Natural killer cell (primary cell): Measurements from ENCODE around the gene GRWD1. TPM values are rescaled to one million over a fixed set of nuclear protein-coding genes. Genes with fewer than 3 reads are reported as not detected.

Experiments
- ATAC-seq, 3 donors: fragments of 150-1000 bp in 2 of 3; fragments of 200-7000 bp in 1 of 3; cut with Tn5 transposase; 1 replicate in 1 of 3; 2 replicates in 2 of 3; pipeline ENCODE4 v1.10.0; 2021; ENCODE audit warnings: mild to moderate bottlenecking in 2 of 3, moderate library complexity in 2 of 3
- DNase-seq, 2 donors: peaks; one replicate each; pipeline versions ENCODE4 v3.0.0 to v3.0.0-alpha.2; 2013 to 2021; ENCODE audit warnings: mixed read lengths in 1 of 2
- H3K27ac ChIP-seq: one replicate; pipeline ENCODE4 v1.5.1; 2013; ENCODE audit warnings: mild to moderate bottlenecking, low read length
- H3K27me3 ChIP-seq: one replicate; pipeline ENCODE4 v1.6.1; 2013; ENCODE audit warnings: low read length; ENCODE audit not compliant: control insufficient read depth, insufficient read depth
- H3K36me3 ChIP-seq: one replicate; pipeline ENCODE4 v1.6.1; 2013; ENCODE audit warnings: low read length; ENCODE audit not compliant: control insufficient read depth, insufficient read depth
- H3K4me1 ChIP-seq: one replicate; pipeline ENCODE4 v1.6.1; 2013; ENCODE audit warnings: low read length; ENCODE audit not compliant: control insufficient read depth, insufficient read depth
- H3K4me3 ChIP-seq: one replicate; pipeline ENCODE4 v1.5.1; 2013; ENCODE audit warnings: low read length
- H3K9me3 ChIP-seq: one replicate; pipeline ENCODE4 v1.6.1; 2013; ENCODE audit warnings: low read length; ENCODE audit not compliant: control insufficient read depth, insufficient read depth
- H3K27ac Mint-ChIP-seq, 2 donors: one replicate each; pipeline ENCODE4 v1.8.0; 2022; ENCODE audit warnings: mild to moderate bottlenecking in 2 of 2, mixed read lengths in 2 of 2, moderate library complexity in 1 of 2
- H3K27me3 Mint-ChIP-seq, 2 donors: one replicate each; pipeline ENCODE4 v1.8.0; 2022; ENCODE audit warnings: low read depth in 2 of 2, mixed read lengths in 2 of 2
- H3K36me3 Mint-ChIP-seq: one replicate; pipeline ENCODE4 v1.8.0; 2022; ENCODE audit warnings: mixed read lengths
- H3K4me1 Mint-ChIP-seq, 2 donors: one replicate each; pipeline ENCODE4 v1.8.0; 2022; ENCODE audit warnings: mixed read lengths in 2 of 2
- H3K4me3 Mint-ChIP-seq: one replicate; pipeline ENCODE4 v1.8.0; 2022; ENCODE audit warnings: mild to moderate bottlenecking, moderate library complexity, mixed read lengths
- H3K9me3 Mint-ChIP-seq, 2 donors: one replicate each; pipeline ENCODE4 v1.8.0; 2022; ENCODE audit warnings: mixed read lengths in 2 of 2
- WGBS: methylation state at CpG from one replicate; pipeline ENCODE4 v1.1.7; 2013; ENCODE audit warnings: missing lambda C conversion rate; ENCODE audit not compliant: insufficient coverage; 5-methylcytosine and 5-hydroxymethylcytosine counted together
- intact Hi-C: fragments of 100-400 bp; cut with micrococcal nuclease; formaldehyde crosslinking; loops from one replicate; pipeline ENCODE4 v1.14.2; 2022
- total RNA-seq, 4 donors: library from RNA; stranded (reverse); fragments of 120-200 nt in 1 of 4; gene quantifications; one replicate each; pipeline versions ENCODE4 v1.2.3 to v1.2.4, GENCODE V29; 2013 to 2022
- TF ChIP-seq, protein P1 (sequence below): fragments of 200-600 bp; IDR thresholded peaks from one replicate; pipeline ENCODE4 v1.8.0; 2022; ENCODE audit warnings: antibody characterized with exemption

Gene GRWD1
- total RNA-seq, 3 donors from 2014 or later (not counting 1 experiment from before 2014, with no cell fraction given) = 14.2 to 29.0 (median 16.7) TPM

DNA sequence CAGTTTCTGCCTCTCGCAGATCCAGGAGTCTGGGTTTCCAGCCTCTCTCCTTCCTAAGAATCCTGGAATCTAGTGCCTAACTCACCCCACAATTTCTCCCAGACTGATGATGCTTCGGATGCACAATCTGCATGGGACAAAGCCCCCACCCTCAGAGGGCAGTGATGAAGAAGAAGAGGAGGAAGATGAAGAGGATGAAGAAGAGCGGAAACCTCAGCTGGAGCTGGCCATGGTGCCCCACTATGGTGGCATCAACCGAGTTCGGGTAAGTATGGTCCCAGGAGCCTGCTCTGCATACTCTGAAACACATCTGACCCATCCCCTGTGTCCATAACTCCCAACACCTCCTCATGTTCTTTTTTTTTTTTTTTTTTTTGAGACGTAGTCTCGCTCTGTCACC lies 796 bp downstream of the GRWD1 start:
- H3K27ac Mint-ChIP-seq = peak overlapping the region; percentile 95 to 96
- H3K36me3 ChIP-seq = peaks cover 33% of the 10 kb centered on the region
- peaks cover 5 to 17% of the 10 kb centered on the region in 2 donors for H3K27me3 Mint-ChIP-seq
- 87% methylated on average over 6 of the region's 7 CpGs for WGBS
- peak overlapping the region; percentile 95 for H3K27ac ChIP-seq
- peak overlapping the region; percentile 95 for H3K4me3 ChIP-seq
- H3K4me1 Mint-ChIP-seq = peaks cover 30 to 33% of the 10 kb centered on the region in 2 donors
- H3K9me3 Mint-ChIP-seq = no peaks in the 10 kb centered on the region
- TF ChIP-seq, protein P1, sequence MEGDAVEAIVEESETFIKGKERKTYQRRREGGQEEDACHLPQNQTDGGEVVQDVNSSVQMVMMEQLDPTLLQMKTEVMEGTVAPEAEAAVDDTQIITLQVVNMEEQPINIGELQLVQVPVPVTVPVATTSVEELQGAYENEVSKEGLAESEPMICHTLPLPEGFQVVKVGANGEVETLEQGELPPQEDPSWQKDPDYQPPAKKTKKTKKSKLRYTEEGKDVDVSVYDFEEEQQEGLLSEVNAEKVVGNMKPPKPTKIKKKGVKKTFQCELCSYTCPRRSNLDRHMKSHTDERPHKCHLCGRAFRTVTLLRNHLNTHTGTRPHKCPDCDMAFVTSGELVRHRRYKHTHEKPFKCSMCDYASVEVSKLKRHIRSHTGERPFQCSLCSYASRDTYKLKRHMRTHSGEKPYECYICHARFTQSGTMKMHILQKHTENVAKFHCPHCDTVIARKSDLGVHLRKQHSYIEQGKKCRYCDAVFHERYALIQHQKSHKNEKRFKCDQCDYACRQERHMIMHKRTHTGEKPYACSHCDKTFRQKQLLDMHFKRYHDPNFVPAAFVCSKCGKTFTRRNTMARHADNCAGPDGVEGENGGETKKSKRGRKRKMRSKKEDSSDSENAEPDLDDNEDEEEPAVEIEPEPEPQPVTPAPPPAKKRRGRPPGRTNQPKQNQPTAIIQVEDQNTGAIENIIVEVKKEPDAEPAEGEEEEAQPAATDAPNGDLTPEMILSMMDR = no peak
- no peak for ATAC-seq
- intact Hi-C loops = no loop called here
- no peaks in the 10 kb centered on the region for H3K9me3 ChIP-seq
- H3K27me3 ChIP-seq = peaks cover 17% of the 10 kb centered on the region
- no peak for DNase-seq
- H3K4me3 Mint-ChIP-seq = peak overlapping the region; percentile 93
- peaks cover 28% of the 10 kb centered on the region for H3K4me1 ChIP-seq
- H3K36me3 Mint-ChIP-seq = no peaks in the 10 kb centered on the region

DNA sequence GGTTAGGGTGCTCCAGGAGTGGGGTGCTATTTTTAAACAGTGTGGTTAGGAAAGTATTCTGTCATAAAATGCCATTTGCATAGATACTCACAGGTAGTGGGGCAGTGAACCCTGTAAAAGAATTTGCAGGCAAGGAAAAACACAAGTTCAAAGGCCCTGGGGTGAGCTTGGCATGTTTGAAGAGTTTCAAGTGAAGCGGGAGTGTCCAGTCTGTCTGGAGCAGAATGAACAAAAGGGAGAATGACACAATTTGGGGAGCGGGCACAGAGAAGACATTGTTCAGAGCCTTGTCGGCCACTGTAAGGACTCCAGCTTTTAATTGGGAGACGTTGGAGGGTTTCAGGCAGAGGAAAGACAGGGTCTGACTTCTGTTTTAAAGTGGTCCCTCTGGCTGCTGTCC lies 2.8 kb downstream of the GRWD1 start:
- Mint-ChIP-seq H3K27me3 (peaks cover 0 to 9% of the 10 kb centered on the region in 2 donors), H3K4me1 (peaks cover 30 to 33% of the 10 kb centered on the region in 2 donors), H3K36me3 (no peaks in the 10 kb centered on the region), H3K27ac (no peak overlapping the region), H3K4me3 (no peak overlapping the region), H3K9me3 (no peaks in the 10 kb centered on the region)
- Histone ChIP-seq H3K36me3 (peaks cover 44% of the 10 kb centered on the region), H3K9me3 (no peaks in the 10 kb centered on the region), H3K4me1 (peaks cover 28% of the 10 kb centered on the region), H3K27ac (no peak overlapping the region), H3K4me3 (no peak overlapping the region), H3K27me3 (peaks cover 11% of the 10 kb centered on the region)
- WGBS = 97% methylated on average over 4 of the region's 4 CpGs
- intact Hi-C loops = no loop called here
- DNase-seq (no peak), ATAC-seq (no peak)
- TF ChIP-seq, protein P1 = no peak

DNA sequence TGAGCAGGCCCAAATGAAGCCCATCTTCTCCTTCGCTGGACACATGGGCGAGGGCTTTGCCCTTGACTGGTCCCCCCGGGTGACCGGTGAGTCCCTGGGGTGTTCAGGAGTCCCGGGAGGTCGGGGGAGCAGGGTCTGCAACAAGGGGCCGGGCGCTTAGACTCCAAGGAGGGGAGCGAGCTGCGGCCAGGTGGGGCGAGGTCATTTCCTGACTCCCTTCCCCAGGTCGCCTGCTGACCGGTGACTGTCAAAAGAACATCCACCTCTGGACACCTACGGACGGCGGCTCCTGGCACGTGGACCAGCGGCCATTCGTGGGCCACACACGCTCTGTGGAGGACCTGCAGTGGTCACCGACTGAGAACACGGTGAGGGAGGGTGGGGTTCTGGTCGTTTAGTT lies 4.7 kb downstream of the GRWD1 start:
- H3K36me3 ChIP-seq = peaks cover 46% of the 10 kb centered on the region
- no peak overlapping the region for H3K27ac Mint-ChIP-seq
- no peak for ATAC-seq
- 96% methylated on average over 23 of the region's 23 CpGs for WGBS
- H3K27me3 Mint-ChIP-seq = no peaks in the 10 kb centered on the region
- intact Hi-C loops = no loop called here
- no peak overlapping the region for H3K4me3 Mint-ChIP-seq
- H3K27ac ChIP-seq = no peak overlapping the region
- DNase-seq = no peak
- no peaks in the 10 kb centered on the region for H3K9me3 ChIP-seq
- H3K36me3 Mint-ChIP-seq = no peaks in the 10 kb centered on the region
- H3K9me3 Mint-ChIP-seq = no peaks in the 10 kb centered on the region
- TF ChIP-seq, protein P1 = no peak
- H3K4me1 ChIP-seq = peaks cover 12% of the 10 kb centered on the region
- H3K27me3 ChIP-seq = no peaks in the 10 kb centered on the region
- peaks cover 27 to 29% of the 10 kb centered on the region in 2 donors for H3K4me1 Mint-ChIP-seq
- no peak overlapping the region for H3K4me3 ChIP-seq

DNA sequence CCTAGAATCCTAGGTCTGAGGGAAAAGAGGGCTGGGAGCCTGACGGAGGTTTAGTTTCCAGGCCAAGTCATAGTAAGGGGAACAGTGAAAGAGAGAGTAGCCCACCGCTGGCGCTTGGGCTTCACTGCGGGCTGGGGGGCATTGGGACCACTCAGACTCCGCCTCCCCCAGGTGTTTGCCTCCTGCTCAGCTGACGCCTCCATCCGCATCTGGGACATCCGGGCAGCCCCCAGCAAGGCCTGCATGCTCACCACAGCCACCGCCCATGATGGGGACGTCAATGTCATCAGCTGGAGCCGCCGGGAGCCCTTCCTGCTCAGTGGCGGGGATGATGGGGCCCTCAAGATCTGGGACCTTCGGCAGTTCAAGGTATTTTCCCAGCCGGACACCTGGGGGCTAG lies 5.1 kb downstream of the GRWD1 start:
- H3K4me1 Mint-ChIP-seq = peaks cover 24% of the 10 kb centered on the region in 2 donors
- intact Hi-C loops = no loop called here
- no peak overlapping the region for H3K27ac Mint-ChIP-seq
- TF ChIP-seq, protein P1 = no peak
- H3K27ac ChIP-seq = no peak overlapping the region
- H3K36me3 ChIP-seq = peaks cover 46% of the 10 kb centered on the region
- ATAC-seq (no peak), DNase-seq (no peak)
- H3K36me3 Mint-ChIP-seq = no peaks in the 10 kb centered on the region
- H3K4me1 ChIP-seq = peaks cover 14% of the 10 kb centered on the region
- H3K9me3 Mint-ChIP-seq = no peaks in the 10 kb centered on the region
- H3K27me3 ChIP-seq = no peaks in the 10 kb centered on the region
- 94% methylated on average over 15 of the region's 15 CpGs for WGBS
- no peaks in the 10 kb centered on the region for H3K9me3 ChIP-seq
- no peaks in the 10 kb centered on the region for H3K27me3 Mint-ChIP-seq
- no peak overlapping the region for H3K4me3 ChIP-seq
- no peak overlapping the region for H3K4me3 Mint-ChIP-seq
